Dermis microvascular lymphatic vessel endothelial cell (primary cell): ENCODE measurements around the gene SNAI3. TPM values are rescaled to one million over a fixed set of nuclear protein-coding genes. Genes with fewer than 3 reads are reported as not detected.
A peak's percentile ranks its signal among the peaks of the same experiment; 100 is the strongest.

ENCODE experiments used
- DNase-seq, 2 donors: peaks; one replicate each; pipeline versions ENCODE4 v3.0.0 to v3.0.0-alpha.2; 2010; ENCODE audit warnings: low read depth in 2 of 2
- total RNA-seq: library from RNA; depleted of rRNA; stranded (reverse); fragments of >200 nt; gene quantifications from 2 replicates; pipeline ENCODE4 v1.2.1, GENCODE V29; 2014

The SNAI3 gene
- total RNA-seq, 1 donor from 2014 or later = 0.13 TPM

DNA sequence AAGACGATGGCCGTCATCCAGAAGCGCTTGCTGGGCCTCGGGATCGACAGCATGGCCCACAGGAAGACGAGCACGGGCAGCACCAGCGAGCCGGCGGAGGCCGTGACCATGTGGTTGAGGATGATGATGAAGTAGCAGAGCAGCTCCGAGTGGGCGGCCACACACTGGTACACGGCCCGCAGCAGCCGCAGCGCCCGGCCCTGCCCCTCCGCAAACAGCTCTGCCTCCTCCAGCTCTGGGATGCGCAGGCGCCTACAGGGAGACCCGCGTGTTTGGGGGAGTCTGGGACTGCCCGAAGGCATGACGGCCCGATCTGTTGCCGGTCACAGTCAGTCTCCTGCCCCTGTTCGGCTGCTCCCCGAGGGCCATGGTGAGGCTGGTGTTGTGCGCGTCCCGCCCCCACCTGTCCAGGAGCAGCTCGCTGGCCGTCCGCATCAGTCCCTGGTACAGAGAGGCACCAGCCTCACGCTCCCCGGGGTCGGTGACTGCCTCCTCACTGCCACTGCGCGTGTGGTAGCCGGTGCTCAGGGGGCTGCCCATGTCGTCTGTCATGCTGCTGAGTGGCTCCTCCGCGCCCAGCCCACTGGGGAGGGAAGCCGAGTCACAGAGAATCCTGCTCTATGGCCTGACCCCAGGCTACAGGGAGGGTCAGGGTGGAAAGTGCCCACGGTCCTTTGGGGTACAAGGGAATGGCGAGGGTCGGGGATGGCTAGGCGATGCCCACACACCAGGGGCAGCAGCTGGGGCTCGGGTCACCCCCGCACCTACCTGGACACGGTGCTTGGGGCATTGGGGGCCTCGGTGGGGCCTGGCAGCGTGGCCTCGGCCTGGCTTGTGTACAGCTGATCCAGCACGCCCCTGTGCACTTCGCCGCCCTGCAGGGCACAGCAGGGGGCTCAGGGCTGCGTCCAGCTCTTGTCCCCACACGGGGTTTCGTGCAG, 35.8 kb upstream of the SNAI3 start:
- DNase-seq = no peak

GRCh38 chr16:88721236-88721635, 34.9 kb upstream of the SNAI3 start:
- no peak for DNase-seq

DNA sequence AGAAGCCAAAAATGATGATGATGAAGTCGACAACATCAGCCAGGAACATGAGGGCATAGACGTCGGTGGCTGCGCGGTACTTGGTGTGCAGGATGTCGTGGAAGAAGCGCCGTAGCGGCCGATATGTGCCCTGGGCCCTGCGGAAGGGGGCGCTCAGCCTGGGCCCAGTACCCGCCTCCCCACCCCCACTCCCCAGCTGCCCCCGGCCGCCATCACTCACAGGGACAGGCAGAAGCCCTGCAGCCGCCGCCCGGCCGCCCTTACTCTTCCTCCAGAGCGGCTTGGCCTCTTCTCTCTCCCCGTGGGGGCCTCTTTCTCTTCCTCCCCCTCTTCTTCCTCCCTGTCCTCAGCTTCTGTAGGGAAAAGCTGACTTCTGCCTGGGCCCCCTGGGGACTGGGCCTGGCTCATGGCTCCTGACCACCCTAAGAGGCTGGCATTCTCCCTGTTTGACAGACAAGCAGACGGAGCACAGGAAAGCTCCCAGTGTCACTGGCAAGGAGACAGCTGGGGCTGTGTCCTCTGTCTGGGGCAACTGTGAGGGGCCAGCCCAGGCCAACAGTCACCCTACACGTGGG, 34.2 kb upstream of the SNAI3 start:
- DNase-seq = no peak

DNA sequence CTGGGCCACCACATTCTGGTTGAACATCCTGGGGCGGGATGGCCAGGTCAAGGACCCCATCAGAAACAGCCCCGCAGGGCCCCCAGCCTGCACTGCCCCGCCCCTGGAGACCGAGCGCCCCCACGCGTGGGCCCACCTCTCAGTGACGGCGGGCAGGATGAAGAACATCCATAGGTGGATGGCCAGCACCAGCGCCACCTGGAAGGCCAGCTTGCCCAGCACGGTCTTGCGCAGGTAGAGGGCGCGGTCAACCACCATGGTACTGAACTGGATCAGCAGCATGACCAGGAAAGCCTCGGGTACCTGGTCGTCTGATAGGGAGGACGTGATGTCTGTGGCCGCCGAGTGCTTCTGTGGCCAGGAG, 33.6 kb upstream of the SNAI3 start:
- no peak for DNase-seq

DNA sequence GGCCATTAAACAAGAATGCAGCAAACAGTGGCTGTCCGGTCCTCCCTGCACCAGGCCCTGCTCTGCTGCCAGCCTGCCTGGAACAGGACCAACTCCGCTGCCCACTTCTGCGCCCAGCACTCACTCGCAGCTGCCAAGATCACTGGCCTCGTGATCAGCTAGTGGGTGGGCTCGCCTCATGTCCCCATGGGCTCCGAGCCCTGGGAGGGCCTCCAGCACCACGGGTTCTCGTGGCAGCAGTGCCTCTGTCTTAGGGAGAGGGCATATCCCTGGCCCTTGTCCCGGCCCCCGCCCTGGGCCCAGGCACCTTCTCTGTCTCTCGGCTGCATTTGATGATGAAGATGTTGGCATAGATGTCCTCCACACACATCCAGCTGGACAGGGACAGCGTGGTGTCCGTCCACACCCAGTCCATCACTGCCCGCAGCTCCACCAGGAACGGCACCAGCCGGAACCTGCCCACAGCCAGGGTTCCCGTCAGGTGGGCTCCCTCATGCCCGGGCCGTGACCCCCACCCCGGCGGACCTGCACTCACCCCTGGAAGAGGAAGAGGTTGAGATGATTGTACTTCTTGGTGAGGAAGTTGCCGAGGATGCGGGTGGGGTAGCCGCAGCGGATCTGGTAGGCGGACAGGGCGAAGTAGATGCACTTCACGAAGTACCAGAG, 33.1 kb upstream of the SNAI3 start:
- no peak for DNase-seq

DNA sequence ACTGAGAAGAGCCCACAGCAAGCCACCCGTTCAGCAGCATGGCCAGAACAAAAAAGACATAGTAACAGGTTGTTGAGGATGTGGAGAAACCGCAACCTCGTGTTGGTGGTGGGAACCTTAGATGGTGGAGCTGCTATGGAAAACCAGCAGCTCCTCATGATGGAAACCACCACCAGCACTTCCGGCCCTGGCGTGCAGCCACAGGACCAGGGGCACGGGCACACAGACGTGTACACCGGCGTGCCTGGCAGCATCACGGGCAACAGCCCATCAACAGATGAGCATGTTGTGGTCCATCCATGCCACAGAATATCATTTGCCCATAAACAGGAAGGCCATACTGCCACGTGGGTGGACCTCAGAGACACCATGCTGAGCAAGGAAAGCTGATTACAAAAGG, 31.9 kb upstream of the SNAI3 start:
- DNase-seq = no peak

DNA sequence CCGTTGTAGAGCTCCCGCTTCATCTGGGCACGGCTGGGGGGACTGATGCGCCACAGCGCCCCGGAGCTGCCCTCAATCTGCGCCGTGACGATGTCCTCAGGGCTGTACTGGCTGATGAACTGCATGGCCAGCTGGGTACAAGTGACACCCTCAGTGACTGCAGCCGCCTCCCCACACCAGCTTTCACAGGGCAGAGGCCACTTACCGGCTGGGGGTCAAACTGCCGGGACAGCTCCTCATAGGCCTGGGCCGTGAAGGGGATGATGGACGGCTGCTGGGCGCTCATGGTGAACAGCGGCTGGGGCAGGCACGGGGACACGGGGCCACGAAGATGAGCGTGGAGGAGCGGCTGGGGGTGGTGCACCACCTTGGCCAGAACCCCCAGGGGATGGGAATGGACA, 30.3 kb upstream of the SNAI3 start:
- no peak for DNase-seq

GRCh38 chr16:88716201-88716600, 29.9 kb upstream of the SNAI3 start:
- DNase-seq = no peak

GRCh38 chr16:88715312-88716190, 29.2 kb upstream of the SNAI3 start:
- DNase-seq = no peak

DNA sequence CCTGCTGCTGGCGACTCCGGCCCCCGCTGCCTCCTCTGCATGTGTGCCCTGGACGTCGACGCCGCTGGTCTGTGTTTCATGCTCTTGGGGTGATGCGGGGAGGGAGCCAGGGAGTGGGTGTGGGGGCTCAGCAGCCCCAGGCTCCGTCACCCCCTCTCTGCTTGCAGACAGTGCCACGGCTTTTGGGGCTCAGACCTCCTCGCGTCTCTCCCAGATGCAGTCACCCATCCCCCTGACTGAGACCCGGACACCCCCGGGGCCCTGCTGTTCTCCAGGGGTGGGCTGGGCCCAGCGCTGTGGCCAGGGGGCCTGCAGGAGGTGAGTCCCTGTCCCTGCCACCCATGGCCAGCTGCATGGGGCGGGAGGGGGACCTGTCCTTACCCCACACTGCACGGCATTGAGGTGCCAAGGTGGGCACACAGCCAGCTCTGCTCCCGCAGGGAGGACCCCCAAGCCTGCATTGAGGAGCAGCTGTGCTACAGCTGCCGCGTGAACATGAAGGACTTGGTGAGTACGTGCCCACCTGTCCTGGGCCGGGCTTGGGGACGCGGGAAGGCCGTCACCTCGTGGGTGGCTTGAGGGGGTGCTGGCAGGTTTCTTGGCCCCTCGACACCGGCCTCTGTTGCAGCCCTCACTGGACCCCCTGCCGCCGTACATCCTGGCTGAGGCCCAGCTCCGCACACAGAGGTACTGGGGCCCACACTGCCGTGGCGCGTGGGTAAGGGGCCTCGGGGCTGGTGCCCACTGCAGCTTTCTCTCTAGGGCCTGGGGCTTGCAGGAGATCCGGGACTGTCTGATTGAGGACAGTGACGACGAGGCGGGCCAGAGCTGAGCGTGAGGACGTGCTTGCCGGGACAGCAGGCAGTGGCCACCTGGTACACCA, 28.4 kb upstream of the SNAI3 start:
- DNase-seq = no peak

DNA sequence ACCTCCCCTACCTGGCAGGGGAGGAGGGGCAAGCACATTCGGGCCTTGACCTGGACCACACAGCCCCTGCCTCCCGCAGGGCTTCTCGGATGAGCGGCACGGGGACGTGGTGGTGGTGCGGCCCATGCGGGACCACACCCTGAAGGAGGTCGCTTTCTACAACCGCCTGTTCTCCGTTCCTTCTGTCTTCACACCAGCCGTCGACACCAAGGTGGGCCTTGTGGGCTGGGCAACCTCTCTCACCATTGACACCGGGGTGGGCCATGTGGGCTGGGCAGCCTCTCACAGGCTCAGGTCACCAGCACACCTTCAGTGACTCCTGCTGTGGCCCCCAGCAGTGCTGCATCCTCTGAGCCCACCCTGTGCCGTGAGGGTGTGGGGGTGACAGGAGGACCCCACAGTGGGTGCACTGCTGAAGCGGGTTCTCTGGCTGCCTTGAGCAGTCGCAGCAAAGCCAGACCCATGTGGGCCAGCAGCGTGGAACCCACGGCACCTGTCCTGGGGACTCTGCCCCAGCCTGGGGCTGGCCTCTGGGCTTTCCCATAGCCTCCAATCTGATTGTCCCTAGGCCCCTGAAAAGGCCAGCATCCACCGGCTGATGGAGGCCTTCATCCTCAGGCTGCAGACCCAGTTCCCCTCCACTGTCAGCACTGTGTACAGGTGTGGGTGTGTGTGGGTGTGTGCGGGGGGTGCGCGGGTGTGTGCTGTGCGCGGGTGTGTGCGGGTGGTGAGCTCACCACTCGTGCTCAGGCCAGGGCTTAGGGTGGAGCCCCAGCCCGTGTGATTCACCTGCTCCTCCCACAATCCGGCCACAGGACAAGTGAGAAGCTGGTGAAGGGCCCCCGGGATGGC, 27.5 kb upstream of the SNAI3 start:
- no peak for DNase-seq

DNA sequence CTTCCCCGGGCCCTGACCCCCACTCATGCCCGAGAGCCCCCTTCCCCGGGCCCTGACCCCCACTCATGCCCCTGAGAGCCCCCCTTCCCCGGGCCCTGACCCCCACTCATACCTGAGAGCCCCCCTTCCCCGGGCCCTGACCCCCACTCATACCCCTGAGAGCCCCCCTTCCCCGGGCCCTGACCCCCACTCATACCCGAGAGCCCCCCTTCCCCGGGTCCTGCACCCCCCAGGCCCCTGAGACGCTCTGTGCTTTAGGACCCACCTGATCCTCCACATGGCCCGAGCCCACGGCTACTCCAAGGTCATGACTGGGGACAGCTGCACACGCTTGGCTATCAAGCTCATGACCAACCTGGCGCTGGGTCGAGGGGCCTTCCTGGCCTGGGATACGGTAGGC, 26.7 kb upstream of the SNAI3 start:
- no peak for DNase-seq

- DNase-seq = no peak
Measured at GRCh38 chr16:88712362-88712979, 26.2 kb upstream of the SNAI3 start.

- no peak for DNase-seq
Measured at GRCh38 chr16:88711750-88712340, 25.5 kb upstream of the SNAI3 start.

DNA sequence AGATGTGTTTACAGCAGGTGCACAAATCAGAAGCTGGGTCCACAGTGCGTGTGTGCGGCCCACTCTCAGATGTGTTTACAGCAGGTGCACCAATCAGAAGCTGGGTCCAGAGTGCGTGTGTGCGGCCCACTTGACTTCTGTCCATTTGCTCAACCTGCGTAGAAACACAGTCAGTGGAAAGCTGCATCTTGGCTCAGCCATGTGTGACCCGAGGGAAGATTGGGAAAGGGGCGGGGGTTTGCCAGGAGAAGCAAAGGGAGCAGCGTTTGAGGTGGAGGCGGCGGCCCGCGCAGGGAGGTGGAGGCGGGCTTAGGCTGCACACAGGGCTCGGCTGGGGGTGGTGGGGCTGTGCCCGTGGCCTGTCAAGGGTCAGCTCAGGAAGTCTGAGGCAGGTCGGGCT, 24.2 kb upstream of the SNAI3 start:
- DNase-seq = no peak

- DNase-seq = peak in 1 of 2 donors; percentile 35
Measured at GRCh38 chr16:88706965-88707826, 20.9 kb upstream of the SNAI3 start.

DNA sequence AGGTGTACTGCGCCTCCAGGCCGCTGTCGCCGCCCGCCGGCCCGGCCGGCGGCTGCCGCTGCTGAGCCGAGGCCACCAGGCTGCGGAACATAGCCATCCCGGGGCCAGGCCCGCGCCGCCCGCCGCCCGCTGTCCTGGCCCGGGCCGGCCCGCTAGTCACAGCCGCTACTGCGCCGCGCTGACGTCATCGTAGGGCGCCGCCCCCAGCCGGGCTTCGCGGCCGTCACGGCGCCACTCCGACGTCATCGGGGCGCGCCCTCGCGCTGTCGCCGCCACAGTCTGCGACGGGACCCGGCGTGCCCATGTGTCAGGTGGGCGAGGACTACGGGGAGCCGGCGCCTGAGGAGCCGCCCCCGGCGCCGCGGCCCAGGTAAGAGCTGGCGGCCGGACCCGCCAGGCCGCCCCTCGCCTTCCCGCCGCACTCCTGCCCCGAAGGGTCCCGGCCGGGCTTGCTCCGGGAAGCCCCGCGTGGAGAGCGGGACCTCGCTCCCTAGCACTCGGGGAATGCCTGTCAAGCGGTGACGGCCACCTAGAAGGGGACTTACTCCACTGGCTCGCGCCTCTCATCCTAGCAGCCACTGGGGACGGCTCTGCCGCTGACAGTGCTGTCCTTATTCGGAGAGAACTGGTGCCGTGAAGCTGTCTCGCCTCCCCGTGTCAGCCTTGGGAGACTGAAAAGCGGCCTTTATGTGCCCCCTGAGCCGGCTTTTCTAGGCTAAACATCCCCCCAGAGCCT, 20.1 kb upstream of the SNAI3 start, which contains the start of the genes CTU2 and RNF166:
Gene CTU2, plus strand, starts transcription at position 275 of the 736 bp plus-strand sequence. Its CDS starts 28 bp downstream, at position 303.
Gene RNF166, minus strand, starts transcription at position 180 of the 736 bp plus-strand sequence. Its CDS starts 83 bp downstream, at position 97.
- peak; percentile 71 to 92 for DNase-seq
